ENCODE data around the gene SLC25A28. TPM values are rescaled to one million over a fixed set of nuclear protein-coding genes. Genes with fewer than 3 reads are reported as not detected.
"Not testable (repeated sequence)": the region's sequence is repeated elsewhere in the genome, so short reads cannot be mapped to it uniquely, and the experiment has no call there.

SLC25A28 gene
- total RNA-seq, 1 experiment from 2014 or later, result 31.0 TPM

- H3K4me1 ChIP-seq (ENCODE audit: insufficient read depth, low read length, poor library complexity, severe bottlenecking), result peaks cover 3% of the 10 kb centered on the region
- BruUV-seq (replicated peaks), result no TSS peak
- TF ChIP-seq CTCF (conservative IDR thresholded peaks at IDR 0.05; ENCODE audit: low read depth, low read length), result no peak
- no peak for TF ChIP-seq EZH2 (IDR thresholded peaks at IDR 0.05; ENCODE audit: borderline replicate concordance, low read depth, low read length, poor library complexity, severe bottlenecking)
- intact Hi-C loops (cut with micrococcal nuclease; ENCODE audit: unreplicated experiment), result no loop called here
- POLR2A ChIA-PET (ENCODE audit: low non-redundant PET), result no interaction called here
- H3K27me3 ChIP-seq (replicated peaks; ENCODE audit: insufficient read depth, low read depth, low read length, poor library complexity), result no peaks in the 10 kb centered on the region
- no peaks in the 10 kb centered on the region for H3K36me3 ChIP-seq (ENCODE audit: insufficient read depth, low read length, poor library complexity, severe bottlenecking)
- CTCF ChIA-PET, result no interaction called here
- no peak for DNase-seq (ENCODE audit: low spot score)
- no peak overlapping the region for H3K4me3 ChIP-seq (ENCODE audit: low read depth, low read length, poor library complexity, severe bottlenecking)
- H3K27ac ChIP-seq (ENCODE audit: low read depth, low read length, poor library complexity, severe bottlenecking), result no peak overlapping the region
- no peaks in the 10 kb centered on the region for H3K9me3 ChIP-seq (ENCODE audit: low read depth, low read length, poor library complexity, severe bottlenecking)
These were observed 8.8 kb upstream of the SLC25A28 start for GRCh38 chr10:99628923-99629624.

GRCh38 chr10:99625124-99625523 lies 4.9 kb upstream of the SLC25A28 start:
- H3K4me1 ChIP-seq (ENCODE audit: insufficient read depth, low read length, poor library complexity, severe bottlenecking); CTCF ChIA-PET; H3K27me3 ChIP-seq (replicated peaks; ENCODE audit: insufficient read depth, low read depth, low read length, poor library complexity); DNase-seq (ENCODE audit: low spot score); H3K36me3 ChIP-seq (ENCODE audit: insufficient read depth, low read length, poor library complexity, severe bottlenecking); H3K9me3 ChIP-seq (ENCODE audit: low read depth, low read length, poor library complexity, severe bottlenecking); H3K4me3 ChIP-seq (ENCODE audit: low read depth, low read length, poor library complexity, severe bottlenecking); intact Hi-C loops (cut with micrococcal nuclease; ENCODE audit: unreplicated experiment); H3K27ac ChIP-seq (ENCODE audit: low read depth, low read length, poor library complexity, severe bottlenecking); POLR2A ChIA-PET (ENCODE audit: low non-redundant PET); BruUV-seq (replicated peaks): not testable (repeated sequence)

- H3K9me3 ChIP-seq (ENCODE audit: low read depth, low read length, poor library complexity, severe bottlenecking), result no peaks in the 10 kb centered on the region
- ChIA-PET POLR2A (ENCODE audit: low non-redundant PET) (no interaction called here), CTCF (no interaction called here)
- BruUV-seq (replicated peaks), result no TSS peak
- H3K36me3 ChIP-seq (ENCODE audit: insufficient read depth, low read length, poor library complexity, severe bottlenecking), result no peaks in the 10 kb centered on the region
- H3K4me1 ChIP-seq (ENCODE audit: insufficient read depth, low read length, poor library complexity, severe bottlenecking), result peaks cover 1% of the 10 kb centered on the region
- intact Hi-C loops (cut with micrococcal nuclease; ENCODE audit: unreplicated experiment), result no loop called here
- DNase-seq (ENCODE audit: low spot score), result no peak
- no peak for TF ChIP-seq EZH2 (IDR thresholded peaks at IDR 0.05; ENCODE audit: borderline replicate concordance, low read depth, low read length, poor library complexity, severe bottlenecking)
- no peak for TF ChIP-seq CTCF (conservative IDR thresholded peaks at IDR 0.05; ENCODE audit: low read depth, low read length)
- H3K27ac ChIP-seq (ENCODE audit: low read depth, low read length, poor library complexity, severe bottlenecking), result no peak overlapping the region
- H3K4me3 ChIP-seq (ENCODE audit: low read depth, low read length, poor library complexity, severe bottlenecking), result no peak overlapping the region
- no peaks in the 10 kb centered on the region for H3K27me3 ChIP-seq (replicated peaks; ENCODE audit: insufficient read depth, low read depth, low read length, poor library complexity)
These were observed 3.7 kb upstream of the SLC25A28 start for GRCh38 chr10:99623919-99624318.

Measured in A673 (cell line).